NCI-H748 treated with DMSO at 0.1 percent for 48 hours (cell line): ENCODE results near the gene DDX23.

Source experiments
- DNase-seq: peaks from one replicate; lab custom pipeline; 2025; lab: John Stamatoyannopoulos, UW

The DDX23 gene

DNA sequence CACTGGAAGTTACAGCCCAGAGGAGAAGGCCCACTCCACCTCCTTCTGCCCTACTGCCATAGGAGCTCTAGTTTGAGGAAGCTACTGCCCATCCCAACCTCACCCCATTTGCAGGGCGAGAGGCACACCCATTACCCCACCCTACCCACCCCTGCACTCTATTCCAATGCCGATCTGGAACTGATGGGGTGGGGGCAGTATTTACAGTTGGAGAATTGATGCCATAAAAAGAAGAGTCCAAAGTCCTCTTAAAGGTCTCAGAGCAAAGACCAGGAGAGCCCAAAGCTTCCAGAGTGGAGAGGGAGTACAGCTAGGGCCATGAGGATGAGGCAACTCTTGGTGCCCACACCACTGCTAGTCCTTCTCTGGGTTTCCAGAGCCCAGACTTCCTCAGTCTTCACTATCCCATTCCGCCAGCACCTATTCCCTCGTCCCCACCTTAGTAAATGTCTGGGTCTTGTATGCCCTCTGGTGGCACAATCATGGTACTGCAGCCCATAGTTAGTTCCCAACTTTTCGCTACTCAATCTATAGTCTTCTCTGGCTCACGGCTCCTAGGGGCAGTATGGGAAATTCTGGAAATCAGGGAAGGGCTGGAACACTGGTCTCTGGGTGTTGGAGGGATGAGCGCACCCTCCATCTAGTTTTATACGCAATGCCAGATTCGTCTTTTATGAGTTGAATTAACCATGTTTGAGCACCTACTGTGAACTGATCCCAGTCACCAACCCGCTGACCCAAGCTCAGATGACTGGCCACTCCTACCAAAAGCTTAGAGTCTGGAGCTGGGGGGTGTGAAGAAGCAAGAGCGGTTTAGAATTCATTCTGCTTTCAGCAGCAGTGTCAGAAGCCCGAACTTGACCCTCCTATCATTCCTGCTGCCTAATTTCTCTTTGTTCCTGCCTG lies 56.2 kb downstream of the DDX23 start:
- peak; percentile 77 for DNase-seq

DNA sequence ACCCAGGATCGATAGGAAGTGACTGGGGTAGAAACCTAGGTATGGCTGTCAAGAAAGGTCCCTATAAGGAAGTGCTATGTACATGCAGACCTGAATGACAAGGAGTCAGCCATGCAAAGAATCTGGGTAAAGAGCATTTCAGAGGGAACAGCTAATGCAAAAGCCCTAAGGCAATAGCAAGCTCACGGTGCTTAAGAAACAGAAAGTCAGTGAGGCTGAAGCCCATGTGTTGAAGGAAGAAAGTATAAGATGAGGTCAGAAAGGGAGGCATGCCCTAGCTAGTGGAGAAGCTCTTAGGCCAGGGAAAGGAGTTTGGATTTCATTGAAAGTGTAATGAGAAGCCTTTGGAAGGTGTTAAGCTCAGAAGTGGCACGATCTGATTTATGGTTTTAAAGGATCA lies 57.1 kb downstream of the DDX23 start:
- DNase-seq = no peak

DNA sequence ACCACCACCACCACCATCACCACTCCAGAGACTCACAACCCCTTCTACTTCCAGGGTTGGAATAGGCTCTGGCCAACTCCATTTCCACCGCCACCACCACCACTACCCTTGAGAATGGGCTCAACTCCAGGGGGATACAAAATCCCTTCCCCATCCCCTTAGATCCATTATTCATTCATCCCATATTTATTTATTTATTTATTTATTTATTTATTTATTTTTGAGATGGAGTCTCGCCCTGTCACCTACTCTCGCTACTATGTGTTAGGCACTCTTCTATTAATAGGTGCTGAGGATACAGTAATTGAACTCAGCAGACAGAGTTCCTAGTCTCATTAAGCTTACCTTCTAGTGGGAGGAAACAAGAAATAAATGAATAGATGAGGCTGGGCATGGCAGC lies 58.3 kb downstream of the DDX23 start:
- no peak for DNase-seq

DNA sequence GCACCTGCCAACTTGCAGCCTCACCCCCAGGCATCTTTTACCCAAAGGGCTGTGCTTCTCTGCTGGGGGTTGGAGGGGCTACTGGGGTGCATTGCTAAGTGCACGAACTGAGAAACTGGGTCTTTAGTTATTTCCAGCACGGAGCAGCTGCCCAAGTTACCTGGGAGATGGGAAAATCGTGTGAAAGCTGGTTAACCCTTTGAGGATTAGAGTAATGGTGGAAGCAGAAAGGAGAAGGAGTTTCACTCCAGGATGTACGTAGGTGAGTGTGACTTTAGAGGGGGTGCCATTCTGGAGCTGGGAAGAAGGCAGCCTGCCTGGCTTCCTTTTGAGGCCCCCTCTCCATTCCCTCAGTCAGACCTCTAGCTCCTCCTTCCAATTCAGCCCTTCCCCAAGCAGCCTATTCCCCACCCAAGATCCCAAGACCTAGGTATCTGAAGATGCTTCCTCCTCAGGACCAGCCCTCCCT lies 62.1 kb downstream of the DDX23 start:
- no peak for DNase-seq

DNA sequence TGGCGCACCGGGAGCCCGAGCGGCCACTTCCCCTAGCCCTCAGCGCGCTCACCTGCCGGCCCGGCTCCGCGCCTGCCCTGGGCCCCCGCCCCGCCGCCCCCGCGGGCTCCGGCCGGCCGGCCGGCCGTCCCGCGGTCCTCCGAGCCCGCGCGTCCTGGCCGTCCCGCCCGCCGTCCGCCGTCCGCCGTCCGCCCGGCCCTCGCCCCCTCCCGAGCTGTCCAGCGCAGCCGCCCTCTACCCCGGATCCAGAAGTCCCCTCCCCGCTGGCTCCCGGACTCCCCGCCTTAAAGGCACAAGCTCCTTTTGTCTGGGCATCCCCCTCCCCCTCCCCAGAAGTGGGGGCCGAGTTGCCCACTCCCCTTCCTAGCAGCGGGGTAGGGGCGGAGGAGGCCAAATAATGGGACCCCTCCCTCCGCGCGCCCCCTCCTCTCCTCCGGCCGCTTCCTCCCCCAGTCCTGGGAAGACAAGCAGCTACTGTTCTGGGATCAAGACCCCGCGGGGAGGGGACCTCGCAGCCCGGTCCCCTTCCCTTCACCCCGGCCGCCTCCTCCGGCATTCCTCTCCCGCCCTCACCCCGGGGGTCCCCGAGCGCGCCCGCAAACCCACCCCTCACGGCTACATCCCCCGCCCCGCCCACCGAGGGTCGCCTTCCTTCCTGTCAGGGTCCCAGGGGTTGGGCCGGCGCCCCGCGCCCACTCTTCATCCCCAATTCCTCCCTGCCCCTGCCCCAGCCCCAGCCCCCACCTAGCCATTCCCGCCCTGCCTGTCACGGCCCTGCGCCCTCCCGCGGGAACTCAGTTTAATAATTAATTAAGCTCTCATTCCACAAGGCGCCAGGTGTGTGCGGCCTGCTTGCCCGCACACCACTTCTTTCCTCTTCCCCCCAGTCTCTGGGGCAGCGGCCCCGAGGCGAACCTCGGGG lies 62.8 kb downstream of the DDX23 start, which contains the start of gene ADCY6:
Gene ADCY6 (minus strand): TSS at position 236 of the 922 bp plus-strand sequence. CDS start 5,655 bp downstream, outside the sequence.
- peak; percentile 27 for DNase-seq

DNA sequence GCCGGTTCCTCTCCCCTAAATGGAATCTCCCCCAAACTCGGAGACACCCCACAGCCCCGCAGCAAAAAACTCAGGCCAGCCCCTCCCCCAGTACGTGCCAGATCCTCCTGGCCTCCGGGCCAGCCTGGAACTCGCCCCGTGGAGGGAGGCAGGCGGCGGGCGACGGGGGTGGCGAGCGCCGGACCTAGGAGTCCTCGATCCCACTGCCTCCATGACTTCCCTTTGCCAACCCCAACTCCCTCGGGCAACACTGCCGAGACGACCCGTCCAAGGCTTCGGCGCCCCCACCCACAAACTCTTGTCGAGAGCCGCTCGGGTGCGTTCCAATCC lies 63.5 kb downstream of the DDX23 start:
- DNase-seq = no peak

DNA sequence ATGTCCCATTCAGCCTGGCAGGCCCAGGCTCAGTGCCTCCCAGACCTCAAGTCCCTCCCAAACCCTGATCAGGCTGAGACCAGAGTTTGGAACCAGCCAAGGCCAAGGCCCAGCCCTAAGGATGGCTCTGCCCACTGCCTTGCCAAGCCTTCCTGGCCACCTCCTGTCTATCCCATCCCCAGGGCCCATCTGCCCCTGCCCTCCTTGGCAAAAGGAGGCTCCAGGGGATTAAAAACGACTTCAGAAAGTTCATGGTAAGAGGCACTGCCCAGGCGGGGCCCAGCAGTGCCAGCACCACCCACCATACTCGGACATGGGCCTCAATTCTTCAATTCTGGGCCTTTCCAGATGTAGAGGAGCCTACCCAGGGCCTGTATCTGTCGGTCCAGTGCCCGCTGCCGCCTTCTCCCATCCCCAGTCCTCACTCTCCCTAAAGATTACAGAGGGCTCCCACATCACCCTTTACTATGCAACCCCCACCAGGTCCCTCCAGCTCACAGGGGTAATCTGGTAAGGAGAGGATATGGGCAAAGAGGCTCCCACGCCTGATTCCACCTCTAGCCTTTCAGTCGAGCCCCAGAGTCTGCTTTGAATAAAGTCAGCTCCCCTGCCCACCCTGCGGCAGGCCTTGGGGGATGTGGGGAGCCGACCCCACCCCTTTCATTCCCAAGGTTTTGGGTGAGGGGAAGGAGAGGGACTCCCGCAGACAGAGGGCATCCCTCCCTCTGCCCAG lies 64.0 kb downstream of the DDX23 start:
- no peak for DNase-seq

DNA sequence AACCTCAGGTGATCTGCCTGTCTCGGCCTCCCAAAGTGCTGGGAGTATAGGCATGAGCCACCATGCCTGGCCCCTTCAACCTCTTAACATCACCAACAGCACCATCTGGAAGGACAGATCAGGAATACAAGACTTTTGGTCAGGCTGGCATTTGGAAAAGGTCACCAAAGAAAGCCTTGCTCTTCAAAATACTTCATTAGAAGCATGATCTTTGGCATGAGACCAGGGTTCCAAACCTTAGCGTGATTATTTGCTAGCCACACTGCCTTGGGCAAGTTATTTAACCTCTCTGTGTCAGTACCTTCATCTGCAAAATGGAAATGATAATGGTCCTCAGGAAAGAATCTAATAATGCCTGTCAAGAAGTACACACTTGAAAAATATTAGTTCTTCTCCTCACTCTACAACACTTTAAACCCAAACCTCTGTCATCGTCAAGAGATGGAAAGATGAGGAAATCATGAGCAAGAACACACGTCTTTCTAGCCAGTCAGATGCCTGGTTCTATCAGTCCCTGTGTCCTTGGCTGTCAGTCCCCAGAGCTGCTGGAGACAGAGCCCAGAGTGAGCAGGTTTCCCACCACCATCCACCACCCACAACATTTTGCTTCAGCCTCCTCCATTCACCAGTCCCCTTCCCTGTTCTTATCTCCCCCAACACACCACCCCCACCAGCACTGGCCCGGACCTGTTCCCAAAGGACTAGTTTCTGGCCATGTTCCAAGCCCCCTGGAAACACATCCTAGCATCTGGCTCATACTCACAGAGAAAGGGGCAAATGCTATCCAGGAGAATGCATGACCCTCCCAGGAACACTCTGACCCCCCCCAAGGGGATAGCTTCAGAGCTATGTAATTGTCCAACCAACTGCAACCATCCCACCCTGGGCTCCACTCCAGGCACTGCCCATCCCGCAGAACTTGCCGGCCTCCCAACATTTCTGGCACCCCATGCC lies 65.1 kb downstream of the DDX23 start:
- DNase-seq = no peak

DNA sequence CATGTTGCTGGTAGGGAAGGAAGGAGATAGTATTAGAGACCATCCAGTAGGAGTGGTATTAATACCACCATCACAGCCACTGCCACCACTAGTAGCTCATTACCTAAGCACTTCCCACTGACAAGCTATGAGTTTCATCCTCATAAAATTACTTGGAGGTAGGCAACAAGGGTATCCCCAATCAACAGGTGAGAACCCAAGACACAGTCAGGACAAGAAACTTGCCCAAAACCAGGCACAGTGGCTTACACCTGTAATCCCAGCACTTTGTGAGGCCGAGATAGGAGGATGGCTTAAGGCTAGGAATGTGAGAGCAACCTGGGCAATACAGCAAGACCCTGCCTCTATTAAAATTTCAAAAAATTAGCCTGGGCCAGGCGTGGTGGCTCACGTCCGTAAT lies 68.5 kb downstream of the DDX23 start:
- DNase-seq = no peak

DNA sequence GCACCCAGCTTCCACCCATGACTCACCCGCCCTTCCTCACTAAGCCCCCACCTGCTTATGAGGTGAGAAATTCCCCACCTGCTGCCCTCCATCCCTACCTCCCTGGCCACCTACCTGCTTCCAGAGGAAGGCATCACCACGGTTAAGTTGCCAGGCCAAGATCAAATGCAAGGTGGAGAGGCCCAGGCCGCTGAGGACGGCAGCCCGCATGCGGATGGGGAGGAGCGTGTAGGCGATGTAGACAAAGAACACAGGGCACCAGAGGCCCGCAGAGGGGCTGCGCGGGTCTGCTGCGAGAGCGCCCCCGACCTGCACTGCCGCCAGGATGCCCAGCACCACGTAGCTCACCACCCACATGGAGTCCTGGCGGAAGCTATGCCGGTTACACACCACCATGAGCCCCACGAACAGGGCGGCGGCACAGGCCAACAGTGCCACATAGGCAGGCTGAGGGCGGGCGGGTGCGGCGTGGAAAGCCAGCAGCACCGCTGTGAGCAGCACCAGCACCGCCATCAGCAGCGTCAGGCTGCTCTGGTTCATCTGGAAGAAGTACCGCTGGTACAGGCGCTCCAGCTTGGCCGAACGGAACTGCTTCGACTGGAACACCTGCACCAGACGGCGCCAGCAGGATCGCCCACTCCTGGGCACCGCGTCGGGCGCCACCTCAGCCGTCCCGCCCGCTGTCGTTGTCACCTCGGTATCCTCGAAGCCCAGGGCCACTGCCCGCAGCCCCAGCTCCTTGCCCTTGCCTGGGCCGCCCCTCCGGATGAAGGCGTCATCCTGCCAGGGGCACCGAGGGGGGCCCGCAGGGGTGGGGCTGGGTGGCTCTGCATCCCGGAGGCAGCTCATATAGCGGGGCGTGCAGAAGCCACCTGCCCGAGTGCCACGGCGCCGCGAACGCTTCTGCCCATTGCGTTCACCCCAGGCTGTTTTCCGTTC lies 69.2 kb downstream of the DDX23 start:
- no peak for DNase-seq

DNA sequence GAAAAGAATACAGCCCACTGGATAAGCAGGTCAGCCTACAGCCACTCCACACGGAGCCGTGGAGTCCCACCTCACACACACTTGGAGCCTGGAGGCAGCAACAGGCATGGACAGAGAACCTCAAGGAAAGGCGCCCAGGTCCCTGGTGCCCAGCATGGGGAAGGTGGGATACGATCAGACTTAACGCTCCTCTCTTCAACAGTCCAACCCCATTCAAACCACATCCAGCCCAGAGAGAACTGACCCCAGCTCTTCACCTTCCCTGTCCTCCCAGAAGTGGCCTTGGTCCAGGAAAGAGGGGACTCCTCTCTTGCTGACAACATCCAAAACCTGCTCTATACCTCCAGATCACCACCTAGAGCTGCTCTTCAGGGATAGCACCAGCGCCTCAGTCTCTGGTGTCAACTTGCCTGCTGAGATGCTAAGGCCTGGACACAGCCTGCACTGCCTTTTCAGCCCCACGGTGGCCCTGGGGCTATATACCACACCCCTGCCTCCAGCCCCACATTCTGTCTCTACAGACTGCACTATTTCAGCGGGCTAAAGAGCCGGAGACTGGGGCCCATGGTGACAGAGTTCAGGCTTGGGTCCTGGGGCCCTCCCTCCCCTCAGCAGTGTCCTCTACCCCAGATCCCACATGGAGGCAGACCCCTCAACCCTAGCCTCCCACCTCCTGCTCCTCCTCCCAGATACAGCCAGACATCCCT lies 70.1 kb downstream of the DDX23 start:
- DNase-seq = no peak

DNA sequence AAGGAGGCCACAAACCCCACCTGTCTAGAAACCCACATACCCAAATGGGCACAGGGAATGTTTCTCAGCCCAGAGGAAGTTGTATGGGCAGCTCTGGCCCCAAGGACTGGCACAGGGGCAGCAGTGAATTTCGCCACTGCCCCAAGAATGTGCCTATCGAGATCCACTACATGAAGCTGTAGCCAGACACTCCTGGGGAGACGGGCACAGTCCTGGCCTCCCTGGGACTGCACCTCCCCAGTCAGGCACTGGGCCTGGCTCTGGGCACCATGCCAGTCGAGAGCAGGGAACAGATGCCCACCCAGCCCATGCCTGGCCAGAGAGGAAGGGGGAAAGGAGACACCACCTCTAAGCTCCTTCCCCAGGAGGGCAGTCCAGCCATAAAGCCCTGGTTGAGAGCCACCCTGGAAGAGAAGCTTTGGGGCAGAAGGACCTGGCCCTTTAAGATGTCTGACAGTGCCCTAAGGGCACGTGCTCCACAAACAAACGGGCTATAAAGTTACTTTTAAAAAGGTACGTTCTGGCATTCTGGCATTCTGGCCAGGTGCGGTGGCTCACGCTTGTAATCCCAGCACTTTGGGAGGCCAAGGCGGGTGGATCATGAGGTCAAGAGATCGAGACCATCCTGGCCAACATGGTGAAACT lies 71.5 kb downstream of the DDX23 start:
- DNase-seq = no peak

DNA sequence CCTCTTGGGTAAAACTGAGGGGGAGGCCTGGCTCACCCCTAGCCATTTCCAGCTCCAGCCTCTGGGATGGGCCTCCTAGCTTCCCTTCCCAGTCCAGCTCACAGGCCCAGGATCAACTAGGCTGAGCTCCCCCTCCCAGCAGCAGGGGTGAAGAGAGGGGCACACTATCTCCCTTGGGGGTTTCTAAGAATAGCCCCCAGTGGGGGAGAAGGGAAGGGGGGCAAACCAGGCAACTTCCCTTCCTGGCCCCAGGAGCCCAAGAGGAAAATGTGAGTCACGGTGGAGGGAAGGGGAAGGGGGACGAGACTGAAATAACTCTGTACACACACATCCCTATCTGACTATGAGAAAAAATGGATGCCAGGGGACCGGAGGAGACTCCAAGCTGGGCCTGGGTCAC lies 72.1 kb downstream of the DDX23 start:
- no peak for DNase-seq
